Left cardiac atrium (tissue), 4 donors: ENCODE measurements around the gene TBX18. TPM values are rescaled to one million over a fixed set of nuclear protein-coding genes. Genes with fewer than 3 reads are reported as not detected.
A peak's percentile ranks its signal among the peaks of the same experiment; 100 is the strongest.

Source experiments
- ATAC-seq, 2 donors: fragments of 200-7000 bp; cut with Tn5 transposase; one replicate each; pipeline ENCODE4 v1.9.1; 2020; ENCODE audit warnings: mild to moderate bottlenecking in 2 of 2, moderate library complexity in 2 of 2
- DNase-seq: peaks from one replicate; pipeline ENCODE4 v3.0.0-alpha.2; 2020
- intact Hi-C, 2 donors: fragments of 100-400 bp; cut with DNase I; formaldehyde crosslinking; loops; one replicate each; pipeline versions ENCODE4 v1.14.1 to v1.15.1; 2022 to 2023
- total RNA-seq, 2 donors: library from RNA; stranded (reverse); fragmentation: NEBNext Ultra II Directional; extraction: Animal tissue kit (Norgen Biotek cat#: 25700); gene quantifications; one replicate each; pipeline ENCODE4 v1.2.1, GENCODE V29; 2021
- donor health status: DM: no; HTN: yes; CAD: no.
- donor health status: DM: no; HTN: yes; CAD: no; lungs with severe emphysema.
- donor health status: DM: yes; HTN: yes; CAD: no.
- donor health status: Dilated cardiomyopathy.

TBX18 gene
- total RNA-seq, 2 donors from 2014 or later = 10.1 to 19.4 TPM

DNA sequence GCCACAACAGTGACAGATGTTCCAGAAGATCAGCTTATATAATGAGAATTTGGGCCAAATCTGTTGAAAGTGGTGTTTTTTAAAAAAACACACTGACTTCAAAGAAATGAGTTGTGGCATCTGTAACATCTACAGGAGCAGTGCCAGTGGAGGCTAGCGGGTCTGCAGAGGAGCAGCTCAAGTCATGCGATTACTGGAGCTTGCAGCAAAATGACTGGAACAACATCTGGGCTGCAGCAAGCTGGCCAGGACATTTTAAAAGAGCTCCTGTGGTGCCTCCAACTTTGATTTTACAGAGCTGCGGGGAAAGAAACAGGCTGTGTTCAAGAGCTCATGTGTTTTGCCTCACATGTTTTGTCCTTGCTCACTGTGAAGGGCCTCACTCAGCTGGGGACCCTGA is 57.2 kb downstream of the TBX18 start:
- no peak for ATAC-seq
- intact Hi-C loops = no loop called here
- DNase-seq = no peak

DNA sequence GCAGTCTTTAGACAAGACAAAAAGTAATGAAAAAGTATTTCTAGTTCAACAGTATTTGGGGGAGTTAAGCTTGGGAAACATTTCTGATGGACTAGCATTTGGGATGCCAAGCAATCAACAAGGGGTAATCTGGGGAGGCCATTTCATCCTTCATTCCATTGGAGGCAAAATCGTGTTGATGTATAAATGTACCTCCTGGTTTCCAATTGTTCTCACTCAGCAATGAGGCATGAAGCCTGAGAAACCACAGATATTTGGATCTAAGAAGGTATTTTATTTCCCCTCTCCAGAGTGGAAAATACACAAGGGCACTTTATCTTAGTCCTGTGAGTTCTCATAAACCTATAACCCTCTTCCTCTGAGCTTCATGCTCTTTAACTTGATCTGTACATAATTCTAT is 68.2 kb downstream of the TBX18 start:
- intact Hi-C loops = no loop called here
- ATAC-seq = no peak
- DNase-seq = no peak

DNA sequence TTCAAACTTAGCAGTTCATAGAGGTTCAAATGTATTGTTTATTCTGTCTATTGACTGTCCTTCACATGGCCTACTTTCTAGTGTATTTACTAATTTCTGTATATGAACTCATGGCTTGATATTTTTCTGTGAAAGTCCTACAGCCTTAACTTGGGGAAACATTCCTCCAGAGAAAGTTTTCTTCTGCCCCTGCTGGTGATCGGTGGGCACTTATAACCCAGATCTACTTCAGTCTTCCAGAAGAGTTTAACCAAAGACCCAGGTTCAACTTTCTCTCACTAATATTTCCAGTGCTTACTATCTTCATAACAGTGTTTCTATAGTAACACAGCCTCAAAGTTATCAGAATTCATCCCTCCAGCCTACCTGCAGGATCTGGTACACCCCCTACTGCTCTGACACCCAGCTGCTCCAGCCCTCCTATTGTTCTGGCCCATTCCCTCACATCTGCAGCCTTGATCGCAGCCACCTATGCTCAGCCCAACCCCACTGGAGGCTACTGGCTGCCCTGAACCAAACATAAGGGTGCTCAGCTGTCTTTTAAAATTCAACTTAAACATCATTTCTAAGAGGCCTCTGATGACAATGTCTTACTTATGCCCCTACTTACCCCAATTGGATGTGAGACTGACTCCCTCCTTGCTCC is 72.3 kb downstream of the TBX18 start:
- intact Hi-C loops = no loop called here
- ATAC-seq = no peak
- no peak for DNase-seq

DNA sequence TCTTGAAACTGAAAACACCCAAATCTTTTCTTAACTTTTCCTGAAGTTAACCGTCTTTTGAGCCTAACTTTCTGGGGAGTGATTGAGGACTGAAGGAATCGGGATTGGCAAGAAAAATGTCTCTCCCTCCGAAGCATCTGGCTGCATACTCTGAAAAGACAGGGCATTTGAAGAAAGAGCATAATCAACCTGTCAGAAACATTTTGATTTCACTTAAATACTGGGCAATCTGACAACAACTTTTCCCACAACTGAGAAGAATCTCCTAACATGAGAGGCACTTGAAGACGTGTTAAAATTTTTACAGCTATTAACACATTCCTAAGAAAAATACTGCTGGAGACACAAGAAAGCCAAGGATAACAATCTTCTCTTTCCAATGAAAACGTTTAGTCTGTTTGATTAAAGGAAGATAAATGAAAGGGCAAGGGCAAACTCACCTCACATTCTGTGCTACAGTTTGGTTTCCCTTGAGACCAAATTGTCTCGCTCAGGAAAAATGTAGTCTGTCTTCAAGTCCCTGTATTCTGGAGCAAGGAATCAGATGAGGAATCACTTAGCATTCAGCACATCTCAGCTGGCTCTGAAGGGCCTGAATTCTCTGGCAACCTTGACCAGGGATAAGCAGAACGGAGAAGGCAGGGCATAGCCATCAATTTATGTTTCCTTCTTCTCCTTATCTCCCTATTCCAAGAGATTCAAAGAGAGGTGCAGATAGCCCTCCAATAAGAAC is 76.1 kb downstream of the TBX18 start:
- ATAC-seq (peak; percentile 38 to 78), DNase-seq (no peak)
- intact Hi-C loops = no loop called here

DNA sequence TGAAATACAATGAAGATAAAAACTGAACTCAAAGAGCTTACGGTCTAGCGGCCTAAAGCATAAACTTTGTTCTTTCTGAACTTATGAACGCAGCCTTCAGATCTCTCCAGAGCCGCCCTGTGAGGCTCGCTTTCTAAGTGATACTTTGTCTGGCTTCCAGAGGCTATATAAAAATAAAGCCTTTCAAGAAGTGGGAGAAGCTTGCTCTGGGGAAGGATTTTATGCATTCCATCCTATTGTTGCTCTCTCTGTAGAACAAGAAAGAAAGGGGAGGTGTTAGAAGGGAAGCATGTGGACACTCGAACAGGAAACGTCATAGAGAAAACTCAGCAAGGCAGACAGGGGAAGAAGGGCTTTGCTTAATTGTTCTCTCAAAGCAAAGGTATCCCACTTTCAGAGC is 77.0 kb downstream of the TBX18 start:
- DNase-seq = no peak
- intact Hi-C loops = no loop called here
- peak in 1 of 2 donors; percentile 55 for ATAC-seq

DNA sequence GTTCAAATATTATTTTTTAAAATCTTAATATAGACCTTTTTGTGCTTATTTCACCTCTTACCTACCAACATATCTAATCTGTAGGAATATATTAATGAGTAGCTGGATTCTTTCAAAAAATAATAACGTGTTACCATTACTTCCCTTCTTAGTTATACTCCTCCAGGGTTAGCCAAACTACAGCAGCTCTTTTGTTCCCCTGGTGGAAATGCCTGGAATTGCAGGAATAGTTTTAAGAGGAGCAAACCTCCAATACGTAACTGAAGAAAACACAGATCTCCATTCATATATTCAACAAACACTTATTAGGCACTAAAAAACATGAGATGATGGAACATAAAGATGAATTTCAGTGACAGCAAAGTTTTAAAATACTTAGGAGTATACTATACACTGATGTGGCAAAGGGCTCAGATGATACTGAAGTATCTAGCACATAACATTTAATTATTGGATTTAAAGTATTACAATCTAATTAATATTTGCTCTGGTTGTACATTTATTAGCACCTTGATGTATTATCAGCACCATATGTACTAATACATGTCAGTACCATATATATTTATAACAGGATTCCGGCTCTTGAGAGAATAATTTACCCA is 78.3 kb downstream of the TBX18 start:
- no peak for DNase-seq
- ATAC-seq = no peak

DNA sequence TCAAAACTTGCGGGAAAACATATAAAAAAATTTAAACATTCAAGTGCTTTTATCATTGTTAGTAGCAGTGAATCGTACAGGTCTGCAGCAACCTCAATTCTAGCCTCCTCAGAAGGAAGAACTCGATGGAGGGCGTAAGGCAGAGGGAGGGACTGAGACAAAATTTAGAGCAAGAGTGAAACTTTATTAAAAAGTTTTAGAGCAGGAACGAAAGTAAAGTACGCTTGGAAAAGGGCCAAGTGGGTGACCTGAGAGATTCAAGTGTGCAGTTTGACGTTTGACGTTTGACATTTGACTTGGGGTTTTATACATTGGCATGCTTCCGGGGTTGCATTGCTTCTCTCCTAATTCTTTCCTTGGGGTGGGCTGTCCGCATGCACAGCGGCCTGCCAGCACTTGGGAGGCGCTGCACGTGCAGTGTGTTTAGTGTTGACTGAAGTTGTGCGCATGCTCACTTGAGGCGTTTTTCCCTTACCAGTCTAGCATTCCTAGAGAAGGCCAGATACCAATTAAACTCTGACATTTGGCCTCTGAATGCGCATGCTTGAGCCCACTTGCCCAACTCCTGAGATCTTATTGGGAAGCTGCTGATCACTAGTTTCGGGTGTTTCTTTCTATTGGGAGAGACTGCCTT is 82.6 kb downstream of the TBX18 start:
- intact Hi-C loops = no loop called here
- DNase-seq = no peak
- no peak for ATAC-seq

More for the DNA sequence above, 78.3 kb downstream of the TBX18 start:
- intact Hi-C loops = no loop called here

DNA sequence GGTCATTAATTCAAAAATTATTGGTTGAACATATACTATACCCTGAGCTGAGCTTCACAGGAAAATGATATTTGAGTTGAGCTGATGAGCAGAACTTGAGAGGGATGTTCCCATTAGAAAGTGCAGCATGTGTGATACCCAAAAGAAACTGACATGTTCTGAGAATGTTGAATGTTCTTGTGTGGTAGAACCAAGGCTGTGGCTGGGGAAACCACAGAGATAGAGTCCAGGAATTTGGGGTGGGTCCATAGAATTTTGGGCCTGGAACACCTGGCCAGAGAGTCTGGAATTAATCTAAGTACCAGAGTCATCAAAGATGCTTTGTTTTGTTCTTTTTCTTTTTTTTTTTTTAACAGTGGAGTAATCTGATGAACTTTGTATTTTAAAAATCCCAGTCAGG is 88.7 kb downstream of the TBX18 start:
- DNase-seq (no peak), ATAC-seq (no peak)
- intact Hi-C loops = no loop called here

DNA sequence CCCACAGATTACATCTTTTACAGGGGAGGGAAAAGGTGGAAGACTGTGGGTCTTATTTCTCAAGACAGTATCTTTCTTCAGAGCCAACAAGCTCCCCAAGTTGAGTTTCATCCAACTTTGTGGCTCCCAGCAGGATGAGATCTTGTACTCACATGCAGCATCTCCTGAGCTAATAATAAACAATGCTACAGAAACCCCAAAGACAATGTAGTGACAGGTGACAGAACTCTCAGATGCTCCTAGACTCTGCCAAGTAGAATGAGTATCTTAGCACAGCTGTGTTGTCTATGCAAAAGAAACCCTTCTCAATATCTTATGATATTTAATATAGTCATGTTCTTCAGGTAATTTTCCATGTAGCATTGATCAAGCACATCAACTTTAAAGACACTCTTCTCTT is 90.0 kb downstream of the TBX18 start:
- no peak for DNase-seq

DNA sequence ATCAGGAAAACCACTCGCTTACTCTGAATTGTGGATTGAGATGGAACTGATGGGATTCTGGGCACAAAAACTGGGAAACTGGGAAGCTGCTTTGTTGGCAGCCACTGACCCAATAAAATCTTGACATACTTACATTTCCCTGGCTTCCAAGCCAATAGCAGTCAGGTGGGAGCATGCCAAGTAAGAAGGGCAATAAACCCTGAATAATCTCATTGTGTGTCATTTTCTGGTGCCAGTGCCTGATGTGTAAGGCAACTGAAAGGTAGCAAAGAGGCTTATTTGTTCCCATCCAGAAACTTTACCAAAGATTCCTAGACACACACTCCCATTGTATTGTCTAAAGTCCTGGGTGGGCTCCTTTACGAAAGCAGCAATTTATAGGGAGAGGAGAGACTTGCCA is 93.2 kb downstream of the TBX18 start:
- intact Hi-C loops = no loop called here
- DNase-seq (no peak), ATAC-seq (no peak)

More for the DNA sequence above, 90.0 kb downstream of the TBX18 start:
- ATAC-seq = no peak
- intact Hi-C loops = no loop called here

DNA sequence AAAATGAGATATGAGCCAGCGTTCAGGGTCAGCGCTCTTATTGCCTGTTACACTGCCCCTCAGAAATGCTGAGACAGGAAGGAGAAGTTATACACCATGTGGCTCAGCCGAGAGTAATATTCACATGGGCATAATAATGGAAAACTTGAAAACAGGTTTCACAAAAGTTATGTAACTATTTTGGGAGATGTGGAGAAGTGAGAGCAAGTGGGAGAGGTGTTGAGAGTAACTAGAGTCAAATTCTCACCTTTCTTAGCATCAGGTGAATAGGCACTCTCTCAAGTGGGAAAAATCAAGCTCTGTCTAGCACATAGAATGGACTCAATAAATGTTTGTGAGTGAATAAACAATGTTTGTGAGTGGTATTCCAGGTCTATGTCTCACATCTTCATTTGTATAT is 94.5 kb downstream of the TBX18 start:
- no peak for ATAC-seq
- intact Hi-C loops = no loop called here
- DNase-seq = no peak

DNA sequence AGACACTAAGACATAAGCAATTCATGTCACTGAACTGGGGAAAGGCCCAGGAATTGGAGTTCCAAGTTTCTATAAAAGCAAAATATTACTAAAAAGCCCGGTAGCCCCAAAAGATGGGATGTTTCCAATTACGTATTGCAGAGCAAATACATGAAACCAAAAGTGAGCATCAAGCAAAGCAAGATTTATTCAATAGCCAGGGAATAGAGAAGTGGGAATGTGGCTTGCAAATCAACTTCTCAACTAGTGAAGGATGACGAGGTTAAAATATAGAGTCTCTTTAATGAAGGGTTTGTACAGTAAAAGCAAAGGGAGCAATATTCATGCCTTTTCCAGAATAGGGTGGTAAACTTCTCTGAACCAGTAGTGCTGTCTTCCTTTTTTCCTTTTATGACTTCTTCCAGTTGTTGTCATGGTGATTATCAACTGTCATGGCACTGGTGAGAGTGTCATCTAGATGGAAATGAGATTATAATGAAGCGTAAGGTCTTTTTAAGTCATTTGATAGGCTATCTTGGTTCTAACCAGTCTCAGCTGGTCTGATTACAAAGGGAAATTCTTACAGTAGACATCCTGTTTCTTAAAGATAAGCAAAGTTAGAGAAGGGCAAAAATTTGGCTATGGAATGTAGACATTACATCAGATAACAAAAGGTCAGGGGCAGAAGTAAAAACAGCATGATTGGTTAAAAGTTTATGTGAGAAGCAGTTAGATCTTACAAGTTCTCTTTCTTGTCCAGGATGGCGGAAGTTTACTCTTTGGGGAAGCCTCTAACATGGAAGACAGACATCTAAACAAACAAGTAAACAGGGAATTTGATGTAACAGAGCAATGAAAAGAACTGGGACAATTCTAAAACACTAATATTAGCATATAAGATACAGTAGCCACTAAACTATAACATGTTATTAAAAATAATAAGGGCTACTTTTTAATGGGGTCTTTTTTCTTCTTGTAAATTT is 96.9 kb downstream of the TBX18 start:
- ATAC-seq = no peak
- no peak for DNase-seq
- intact Hi-C loops = no loop called here

DNA sequence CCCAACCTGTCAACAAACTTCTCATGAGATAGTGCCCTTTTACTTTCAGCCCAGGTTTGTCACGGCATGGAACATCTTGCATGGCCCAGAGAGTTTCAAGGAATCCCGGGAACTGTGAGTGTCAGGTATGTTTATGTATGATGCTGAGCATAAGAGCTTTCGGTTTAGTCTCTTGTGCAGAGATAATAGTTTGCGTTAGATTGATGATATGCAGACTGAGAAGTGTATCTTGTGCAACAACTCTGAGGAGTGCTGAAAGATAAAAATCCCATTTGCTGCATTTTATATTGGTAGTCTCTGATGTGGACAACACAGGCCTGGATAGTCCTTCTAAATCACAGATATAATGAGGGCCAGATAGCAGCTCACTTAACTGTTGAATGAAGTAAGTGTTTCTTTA is 99.0 kb downstream of the TBX18 start:
- DNase-seq (no peak), ATAC-seq (peak; percentile 19 to 93)
- intact Hi-C loops = no loop called here

DNA sequence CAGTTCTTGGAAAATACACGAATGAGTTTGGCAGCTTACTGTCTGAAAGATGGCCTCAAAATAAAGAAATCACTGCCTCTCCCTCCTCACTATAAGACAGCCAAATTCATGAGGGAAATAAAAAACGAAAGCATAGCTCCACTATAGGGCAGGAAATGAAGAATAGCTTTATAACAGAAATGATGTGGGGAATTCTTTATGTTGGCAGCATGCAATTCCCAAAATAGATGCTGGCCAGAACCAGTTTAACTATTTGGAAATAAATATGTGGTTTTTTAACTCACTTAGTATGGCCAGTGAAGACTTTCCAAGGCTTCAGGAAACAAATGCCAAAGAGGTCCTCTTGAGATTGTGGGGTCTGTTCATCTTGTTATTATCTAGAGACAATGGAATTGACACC is 100.5 kb downstream of the TBX18 start:
- ATAC-seq (no peak), DNase-seq (no peak)
- intact Hi-C loops = no loop called here

DNA sequence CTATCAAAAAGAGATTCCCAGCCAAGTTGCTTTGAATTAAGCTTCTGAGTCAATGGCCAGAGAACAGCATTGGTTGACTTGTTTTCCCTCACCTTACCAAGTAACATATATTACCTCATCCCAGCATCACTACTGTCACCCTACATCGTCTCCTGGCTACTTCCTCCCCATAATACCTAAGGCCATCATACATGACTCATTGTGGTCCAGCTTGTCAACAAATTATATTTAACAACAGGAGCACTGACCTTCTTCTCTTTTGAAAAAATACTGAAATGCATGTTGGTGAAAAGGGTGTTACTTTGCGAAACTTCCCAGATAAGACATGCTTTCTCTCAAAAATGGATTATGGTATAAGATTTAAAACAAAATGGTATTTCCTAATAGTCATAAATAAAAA is 106.9 kb downstream of the TBX18 start:
- DNase-seq = no peak
- no peak for ATAC-seq
- intact Hi-C loops = no loop called here

DNA sequence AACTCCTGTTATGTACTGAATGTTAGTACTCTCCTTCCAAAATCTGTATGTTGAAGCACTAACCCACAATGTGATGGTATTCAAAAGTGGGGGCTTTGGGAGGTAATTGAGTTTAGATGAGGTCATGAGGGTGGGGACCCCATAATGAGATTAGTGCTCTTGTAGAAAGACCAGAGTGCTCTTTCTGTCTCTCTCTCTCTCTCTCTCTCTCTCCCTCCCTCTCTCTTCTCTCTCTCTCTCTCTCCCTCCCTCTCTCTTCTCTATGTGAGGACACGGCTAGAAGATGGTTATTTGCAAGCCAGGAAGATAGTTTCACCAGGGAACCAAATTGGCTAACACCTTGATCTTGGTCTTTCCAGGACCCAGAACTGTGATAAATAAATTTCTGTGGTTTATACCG is 107.4 kb downstream of the TBX18 start:
- intact Hi-C loops = no loop called here
- no peak for ATAC-seq
- no peak for DNase-seq

DNA sequence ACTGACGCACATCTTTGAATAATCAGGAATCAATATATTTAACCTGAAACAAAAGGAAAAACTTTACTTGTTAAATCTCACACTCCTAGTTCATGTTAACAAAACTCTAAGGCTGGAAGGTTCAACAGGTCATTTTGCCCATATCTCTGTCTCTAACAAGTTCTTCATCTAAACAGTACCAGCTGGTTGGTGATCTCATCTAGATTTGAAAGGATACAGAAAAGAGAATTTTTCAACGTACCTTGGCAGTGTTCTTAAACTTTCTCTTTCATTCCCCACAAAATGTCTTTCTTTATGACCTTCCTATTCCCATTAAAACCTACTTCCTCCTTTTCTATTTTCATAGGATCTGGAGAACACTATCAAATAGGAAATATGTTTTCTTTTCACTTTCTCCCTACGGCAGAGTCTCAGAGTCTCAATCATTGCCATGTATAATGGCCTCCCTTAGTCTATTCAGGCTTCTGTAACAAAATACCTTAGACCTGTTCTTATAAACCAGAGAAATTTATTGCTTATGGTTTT is 111.3 kb downstream of the TBX18 start:
- ATAC-seq = no peak
- intact Hi-C loops = no loop called here
- DNase-seq = no peak

DNA sequence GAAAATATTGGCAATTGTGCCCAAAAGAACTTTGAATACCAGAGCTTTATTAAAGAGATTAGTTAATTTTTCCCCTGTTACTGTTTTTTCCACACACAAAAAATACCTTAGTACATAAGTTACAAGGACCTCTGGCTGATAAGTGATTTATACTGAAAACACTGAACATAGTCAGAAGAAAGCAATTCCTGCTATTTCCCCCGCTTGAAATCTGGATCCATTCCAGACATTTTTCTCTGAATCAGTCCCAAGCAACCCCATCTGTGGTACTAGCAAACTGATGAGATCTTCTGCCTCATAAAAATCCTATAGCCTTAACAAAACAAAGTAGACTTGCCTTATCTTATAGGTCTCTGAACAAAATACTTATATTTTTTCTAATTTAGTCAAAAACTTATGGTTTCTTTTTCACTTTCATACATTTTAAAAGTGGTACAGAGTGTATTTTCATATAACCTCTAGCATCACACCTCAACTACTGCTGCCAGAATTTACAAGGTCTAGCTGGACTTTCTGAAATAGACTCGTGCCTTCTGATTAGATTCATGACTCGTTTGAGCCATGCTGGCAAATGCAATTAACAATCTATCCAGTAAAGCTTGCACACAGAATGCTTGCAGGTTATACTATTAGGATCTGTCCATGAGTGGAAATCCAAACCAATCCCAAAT is 111.9 kb downstream of the TBX18 start:
- DNase-seq (no peak), ATAC-seq (peak; percentile 44 to 69)
- intact Hi-C loops = no loop called here
